GM12801 (cell line): ENCODE results near the gene PTH2.

Experiments used
- CTCF ChIP-seq: IDR thresholded peaks from one replicate; pipeline ENCODE4 v1.5.1; 2011; ENCODE audit warnings: control low read depth; ENCODE audit not compliant: insufficient read length; ENCODE audit errors: extremely low read depth

The PTH2 gene

GRCh38 chr19:49398931-49399330 is 24.3 kb downstream of the PTH2 start:
- TF ChIP-seq CTCF: no peak

- TF ChIP-seq CTCF: no peak
These were observed 25.1 kb downstream of the PTH2 start for GRCh38 chr19:49398001-49398615.

- TF ChIP-seq CTCF: no peak
These were observed 26.3 kb downstream of the PTH2 start for GRCh38 chr19:49396738-49397505.

GRCh38 chr19:49395581-49396407 is 27.4 kb downstream of the PTH2 start:
- TF ChIP-seq CTCF: no peak

GRCh38 chr19:49393881-49394280 is 29.4 kb downstream of the PTH2 start:
- no peak for TF ChIP-seq CTCF

- TF ChIP-seq CTCF: peak; percentile 54
These were observed 31.5 kb downstream of the PTH2 start for GRCh38 chr19:49391581-49392399.
